Medulla oblongata (tissue), 1 donor: Measurements from ENCODE around the gene RAB14.
"Not testable (repeated sequence)": the region's sequence is repeated elsewhere in the genome, so short reads cannot be mapped to it uniquely, and the experiment has no call there.

Experiments
- DNase-seq: peaks from one replicate; pipeline ENCODE4 v3.0.0-alpha.2; 2015; ENCODE audit errors: extremely low spot score

Gene RAB14

GRCh38 chr9:121156263-121156731, 45.4 kb downstream of the RAB14 start:
- no peak for DNase-seq

DNA sequence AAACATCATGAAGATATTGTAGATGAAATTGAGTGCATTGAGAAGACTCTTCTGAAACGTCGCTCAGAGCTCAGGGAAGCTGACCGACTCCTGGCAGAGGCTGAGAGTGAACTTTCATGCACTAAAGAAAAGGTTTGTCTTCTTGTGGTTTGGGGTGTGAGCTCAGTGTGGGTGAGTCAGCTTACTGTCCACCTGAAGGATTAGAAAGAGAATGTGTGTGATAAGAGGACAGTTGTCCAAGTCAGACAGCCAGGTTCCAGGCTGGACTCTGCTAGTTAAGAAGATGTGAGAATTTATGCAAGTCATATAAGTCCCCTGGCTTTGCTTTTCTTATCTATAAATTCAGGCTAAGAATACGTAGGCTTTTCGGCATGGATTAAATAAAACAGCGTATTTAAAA, 46.9 kb downstream of the RAB14 start:
- no peak for DNase-seq

DNA sequence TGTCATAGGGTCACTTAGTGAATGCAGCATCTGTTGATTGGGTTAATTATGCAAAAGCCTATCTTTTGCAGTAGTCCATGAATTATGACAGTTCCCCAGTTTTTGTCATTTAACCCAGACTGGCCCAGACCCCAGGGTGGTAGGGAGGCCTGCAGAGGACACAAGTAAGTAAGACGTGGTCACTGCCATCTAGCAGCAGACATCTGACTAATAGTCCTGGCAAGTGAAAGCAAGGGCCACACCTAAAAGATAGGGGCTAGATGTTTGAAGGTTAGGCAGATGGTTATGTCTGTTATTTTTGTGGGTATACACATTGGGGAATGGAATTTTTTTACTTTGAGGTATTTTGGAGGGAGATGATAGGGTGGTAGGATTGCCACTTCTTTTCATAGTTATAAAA, 48.0 kb downstream of the RAB14 start:
- DNase-seq = no peak

GRCh38 chr9:121150188-121150587, 51.5 kb downstream of the RAB14 start:
- DNase-seq = no peak

- no peak for DNase-seq
These were observed 57.2 kb downstream of the RAB14 start for GRCh38 chr9:121144482-121144881.

DNA sequence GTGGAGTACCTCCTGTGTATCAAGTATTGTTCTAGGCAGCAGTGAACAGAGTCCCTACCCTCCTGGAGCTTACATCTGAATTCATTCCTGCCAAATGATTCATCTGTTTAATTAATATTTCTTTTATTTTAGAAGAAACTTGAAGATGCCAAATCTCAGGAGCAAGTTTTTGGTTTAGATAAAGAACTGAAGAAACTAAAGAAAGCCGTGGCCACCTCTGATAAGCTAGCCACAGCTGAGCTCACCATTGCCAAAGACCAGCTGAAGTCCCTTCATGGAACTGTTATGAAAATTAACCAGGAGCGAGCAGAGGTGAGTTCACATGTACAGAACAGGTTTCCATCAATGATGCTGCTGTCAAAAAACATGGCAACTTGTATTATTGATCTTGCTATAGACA, 57.9 kb downstream of the RAB14 start:
- DNase-seq = no peak

DNA sequence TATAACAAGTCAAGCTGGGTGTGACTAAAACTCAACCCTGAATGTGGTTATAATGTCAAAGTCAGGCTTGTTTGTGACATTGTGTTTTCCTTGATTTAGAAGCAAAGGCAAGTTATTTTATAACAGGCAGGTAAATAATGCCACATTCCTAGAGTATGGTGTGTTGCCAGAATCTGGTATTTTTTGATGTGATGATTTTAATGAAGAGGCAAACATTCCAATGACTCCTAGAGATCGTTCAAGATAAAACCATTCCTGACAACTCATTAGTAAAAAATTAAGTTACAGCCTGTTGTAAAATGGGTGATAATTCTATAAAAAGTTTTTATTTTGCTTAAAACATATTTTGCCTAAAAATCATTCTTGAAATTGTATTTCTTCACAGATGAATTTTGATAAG, 60.0 kb downstream of the RAB14 start:
- DNase-seq = no peak

DNA sequence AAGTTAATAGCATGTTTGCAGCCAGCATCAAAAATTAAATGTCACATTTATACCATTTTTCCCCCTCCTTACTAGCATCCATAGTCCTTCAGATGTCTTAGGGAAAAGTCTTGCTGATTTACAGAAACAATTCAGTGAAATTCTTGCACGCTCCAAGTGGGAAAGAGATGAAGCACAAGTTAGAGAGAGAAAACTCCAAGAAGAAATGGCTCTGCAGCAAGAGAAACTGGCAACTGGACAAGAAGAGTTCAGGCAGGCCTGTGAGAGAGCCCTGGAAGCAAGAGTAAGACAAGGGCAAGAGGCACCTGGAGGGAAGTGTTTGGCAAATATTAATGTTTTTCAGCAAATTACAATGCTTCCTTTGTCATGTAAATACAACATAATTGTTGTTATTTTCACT, 60.4 kb downstream of the RAB14 start:
- DNase-seq = no peak

- no peak for DNase-seq
These were observed 61.5 kb downstream of the RAB14 start for GRCh38 chr9:121140162-121140561.

- DNase-seq = no peak
These were observed 62.7 kb downstream of the RAB14 start for GRCh38 chr9:121138973-121139372.

GRCh38 chr9:121138561-121138960, 63.1 kb downstream of the RAB14 start:
- DNase-seq = no peak

DNA sequence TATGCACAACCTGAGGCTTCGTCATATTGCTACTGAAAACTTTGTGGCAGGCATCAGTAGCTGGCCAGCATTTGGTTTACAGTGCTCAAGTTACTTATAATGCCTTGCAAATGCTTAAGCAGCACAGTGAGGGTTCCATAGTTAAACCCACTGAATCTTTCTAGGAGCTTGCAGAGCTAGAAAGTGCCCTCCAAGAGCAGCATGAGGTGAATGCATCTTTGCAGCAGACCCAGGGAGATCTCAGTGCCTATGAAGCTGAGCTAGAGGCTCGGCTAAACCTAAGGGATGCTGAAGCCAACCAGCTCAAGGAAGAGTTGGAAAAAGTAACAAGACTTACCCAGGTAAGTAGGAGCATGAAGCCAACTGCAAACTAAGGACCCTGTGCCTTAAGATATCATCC, 66.0 kb downstream of the RAB14 start:
- no peak for DNase-seq

- no peak for DNase-seq
These were observed 68.4 kb downstream of the RAB14 start for GRCh38 chr9:121133104-121133816.

- not testable (repeated sequence) for DNase-seq
These were observed 72.3 kb downstream of the RAB14 start for GRCh38 chr9:121129384-121129783.
